Muscle layer of duodenum (tissue), 2 donors: ENCODE data around the gene NPL.
A peak's percentile ranks its signal among the peaks of the same experiment; 100 is the strongest.

Source experiments
- H3K27ac ChIP-seq: one replicate; pipeline ENCODE4 v1.7.0; 2013; ENCODE audit warnings: mild to moderate bottlenecking, low read length
- H3K27me3 ChIP-seq: one replicate; pipeline ENCODE4 v1.7.0; 2013; ENCODE audit warnings: low read depth, mild to moderate bottlenecking, control low read depth, low read length
- H3K36me3 ChIP-seq, 2 donors: one replicate each; pipeline ENCODE4 v1.7.0; 2013; ENCODE audit warnings: low read length in 2 of 2, control low read depth in 1 of 2, mild to moderate bottlenecking in 1 of 2; ENCODE audit not compliant: insufficient read depth in 2 of 2, control insufficient read depth in 1 of 2
- H3K4me1 ChIP-seq, 2 donors: one replicate each; pipeline ENCODE4 v1.7.0; 2013; ENCODE audit warnings: low read length in 2 of 2, mild to moderate bottlenecking in 2 of 2, control low read depth in 1 of 2, moderate library complexity in 1 of 2; ENCODE audit not compliant: insufficient read depth in 2 of 2, control insufficient read depth in 1 of 2
- H3K4me3 ChIP-seq, 2 donors: one replicate each; pipeline ENCODE4 v1.7.0; 2013; ENCODE audit warnings: low read length in 2 of 2, low read depth in 1 of 2, mild to moderate bottlenecking in 1 of 2
- H3K9me3 ChIP-seq, 2 donors: one replicate each; pipeline ENCODE4 v1.7.0; 2013; ENCODE audit warnings: low read length in 2 of 2, control low read depth in 1 of 2, mild to moderate bottlenecking in 1 of 2; ENCODE audit not compliant: control insufficient read depth in 1 of 2
- donor health status: healthy.

The NPL gene

GRCh38 chr1:182829285-182829932 lies 39.8 kb downstream of the NPL start:
- no peak overlapping the region for H3K27ac ChIP-seq
- H3K4me1 ChIP-seq: no peaks in the 10 kb centered on the region
- H3K4me3 ChIP-seq: no peak overlapping the region
- no peaks in the 10 kb centered on the region for H3K27me3 ChIP-seq
- H3K36me3 ChIP-seq: peaks cover 6 to 10% of the 10 kb centered on the region in 2 donors
- H3K9me3 ChIP-seq: no peaks in the 10 kb centered on the region

GRCh38 chr1:182833271-182833670 lies 43.7 kb downstream of the NPL start:
- H3K4me3 ChIP-seq: no peak overlapping the region
- H3K27ac ChIP-seq: no peak overlapping the region
- H3K9me3 ChIP-seq: no peaks in the 10 kb centered on the region
- H3K4me1 ChIP-seq: no peaks in the 10 kb centered on the region
- peaks cover 0 to under 1% of the 10 kb centered on the region in 2 donors for H3K36me3 ChIP-seq
- H3K27me3 ChIP-seq: no peaks in the 10 kb centered on the region

DNA sequence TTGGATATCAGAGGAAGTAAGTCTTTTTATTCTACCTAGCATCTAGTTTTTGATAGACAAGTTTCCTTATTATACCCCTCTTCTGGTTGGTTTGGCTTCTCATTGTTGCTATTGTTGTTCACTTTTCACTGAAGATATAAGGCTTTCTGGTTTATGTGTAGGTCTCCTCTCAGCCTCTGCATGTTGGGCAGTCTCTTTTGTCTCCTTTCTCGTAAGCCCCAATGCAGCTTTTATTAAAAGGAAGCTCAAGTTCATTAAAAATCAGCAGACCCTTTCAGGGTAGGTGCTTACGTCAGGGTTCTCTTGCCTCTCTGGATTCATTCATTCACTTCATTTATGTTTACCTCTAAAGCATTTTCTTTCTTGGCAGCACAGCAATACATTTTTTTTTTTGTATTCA lies 44.8 kb downstream of the NPL start:
- H3K9me3 ChIP-seq: no peaks in the 10 kb centered on the region
- H3K36me3 ChIP-seq: no peaks in the 10 kb centered on the region
- no peak overlapping the region for H3K4me3 ChIP-seq
- H3K27me3 ChIP-seq: no peaks in the 10 kb centered on the region
- no peak overlapping the region for H3K27ac ChIP-seq
- no peaks in the 10 kb centered on the region for H3K4me1 ChIP-seq

GRCh38 chr1:182835806-182836205 lies 46.2 kb downstream of the NPL start:
- Histone ChIP-seq H3K36me3 (no peaks in the 10 kb centered on the region), H3K9me3 (no peaks in the 10 kb centered on the region), H3K4me1 (peaks cover 0 to 6% of the 10 kb centered on the region in 2 donors), H3K27me3 (no peaks in the 10 kb centered on the region), H3K4me3 (no peak overlapping the region), H3K27ac (no peak overlapping the region)

DNA sequence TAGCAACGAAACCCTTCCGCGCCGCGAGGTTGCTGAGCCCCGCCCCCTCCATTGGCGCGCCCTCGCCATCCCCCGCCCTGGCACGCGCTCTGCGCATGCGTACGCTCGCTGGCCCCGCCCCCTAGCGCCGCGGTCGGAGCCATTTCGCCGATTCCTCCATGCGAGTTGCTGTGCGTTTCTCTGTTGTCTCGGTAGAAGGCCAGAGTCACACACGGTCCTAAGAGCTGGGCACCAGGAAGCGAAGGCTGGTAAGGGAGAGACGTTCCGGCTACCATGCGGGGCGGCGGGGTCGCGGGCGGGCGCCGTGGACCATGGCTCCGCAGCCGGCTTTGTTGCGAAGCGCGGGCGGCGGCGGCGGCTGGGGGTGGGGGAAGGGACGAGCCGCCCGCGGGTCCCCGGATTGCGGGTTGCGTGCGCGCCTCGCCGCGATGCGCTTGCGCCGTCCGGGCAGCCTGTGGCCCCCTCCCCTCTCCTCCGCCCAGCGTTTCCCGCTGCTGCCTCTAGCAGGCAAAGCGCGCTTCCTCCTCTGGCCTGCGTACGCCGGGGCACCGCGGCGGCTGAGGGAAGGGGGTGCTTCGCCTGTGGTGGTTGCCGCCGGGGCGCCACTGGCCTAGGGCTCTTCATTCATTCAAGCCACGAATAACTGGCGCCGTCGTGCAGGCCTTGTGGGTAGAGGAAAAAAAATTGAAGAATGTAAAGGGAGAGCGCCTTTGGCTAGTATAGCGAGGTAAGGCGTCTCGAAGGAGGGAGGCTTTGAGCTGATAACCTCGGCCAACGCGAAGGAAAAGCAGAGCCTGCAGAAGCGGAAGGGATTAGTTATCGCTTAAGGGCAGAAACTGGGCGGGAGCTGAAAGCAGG lies 49.9 kb downstream of the NPL start, which contains the start of gene DHX9:
Gene DHX9 (plus strand): TSS at position 139 of the 858 bp plus-strand sequence. CDS start 3,220 bp downstream, outside the sequence.
- no peaks in the 10 kb centered on the region for H3K27me3 ChIP-seq
- H3K9me3 ChIP-seq: no peaks in the 10 kb centered on the region
- peak within 1 kb of the TSS; percentile 86 to 97 for H3K4me3 ChIP-seq
- H3K4me1 ChIP-seq: peaks cover 0 to 32% of the 10 kb centered on the region in 2 donors
- peaks cover 0 to 7% of the 10 kb centered on the region in 2 donors for H3K36me3 ChIP-seq
- H3K27ac ChIP-seq: peak within 1 kb of the TSS; percentile 77

- Histone ChIP-seq H3K4me3 (peak overlapping the region; percentile 44 to 86), H3K27me3 (no peaks in the 10 kb centered on the region), H3K9me3 (no peaks in the 10 kb centered on the region), H3K4me1 (peaks cover 0 to 45% of the 10 kb centered on the region in 2 donors), H3K36me3 (peaks cover 8 to 14% of the 10 kb centered on the region in 2 donors), H3K27ac (peak overlapping the region; percentile 39)
Measured at GRCh38 chr1:182841368-182841988, 51.9 kb downstream of the NPL start.

DNA sequence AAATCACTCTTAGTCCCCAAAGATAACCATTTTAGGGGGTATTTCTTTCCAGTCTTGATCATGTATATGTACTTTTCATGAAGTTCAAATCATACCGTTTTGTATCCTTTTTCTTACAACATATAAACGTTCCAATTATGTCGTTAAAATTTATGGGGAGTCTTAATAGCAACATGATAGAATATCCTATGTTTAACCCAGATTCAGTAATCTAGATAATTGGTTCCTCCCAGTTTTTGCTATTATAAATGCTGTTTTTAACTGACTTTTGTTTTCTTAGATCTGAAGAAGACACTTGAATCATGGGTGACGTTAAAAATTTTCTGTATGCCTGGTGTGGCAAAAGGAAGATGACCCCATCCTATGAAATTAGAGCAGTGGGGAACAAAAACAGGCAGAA lies 52.7 kb downstream of the NPL start:
- no peaks in the 10 kb centered on the region for H3K9me3 ChIP-seq
- no peaks in the 10 kb centered on the region for H3K27me3 ChIP-seq
- no peak overlapping the region for H3K27ac ChIP-seq
- peaks cover 12 to 22% of the 10 kb centered on the region in 2 donors for H3K36me3 ChIP-seq
- peaks cover 0 to 45% of the 10 kb centered on the region in 2 donors for H3K4me1 ChIP-seq
- H3K4me3 ChIP-seq: peak overlapping the region in 1 of 2 donors; percentile 44

GRCh38 chr1:182845379-182845778 lies 55.8 kb downstream of the NPL start:
- Histone ChIP-seq H3K4me3 (no peak overlapping the region), H3K9me3 (no peaks in the 10 kb centered on the region), H3K36me3 (peaks cover 31 to 41% of the 10 kb centered on the region in 2 donors), H3K27ac (no peak overlapping the region), H3K27me3 (no peaks in the 10 kb centered on the region), H3K4me1 (peaks cover 0 to 48% of the 10 kb centered on the region in 2 donors)

GRCh38 chr1:182845894-182846293 lies 56.3 kb downstream of the NPL start:
- no peak overlapping the region for H3K27ac ChIP-seq
- H3K4me3 ChIP-seq: no peak overlapping the region
- H3K36me3 ChIP-seq: peaks cover 31 to 41% of the 10 kb centered on the region in 2 donors
- no peaks in the 10 kb centered on the region for H3K9me3 ChIP-seq
- H3K27me3 ChIP-seq: no peaks in the 10 kb centered on the region
- H3K4me1 ChIP-seq: peaks cover 0 to 43% of the 10 kb centered on the region in 2 donors

DNA sequence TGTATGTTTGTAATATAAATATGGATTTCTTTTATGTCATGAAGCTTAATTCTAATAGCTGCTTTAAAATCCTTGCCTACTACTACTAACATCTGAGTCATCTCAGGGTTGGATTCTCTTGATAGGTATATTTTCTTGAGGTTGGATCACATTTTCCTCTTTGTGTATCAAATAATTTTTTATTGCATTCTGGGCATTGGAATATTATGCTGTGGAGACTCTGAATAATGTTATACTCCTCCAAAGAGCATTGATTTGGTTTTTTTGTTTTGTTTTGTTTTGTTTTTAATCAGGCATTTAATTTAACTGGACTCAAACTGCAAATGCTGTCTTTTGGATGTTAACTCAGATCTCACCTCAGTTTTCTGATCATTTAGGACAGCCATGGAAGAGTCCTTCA lies 57.5 kb downstream of the NPL start:
- H3K4me3 ChIP-seq: no peak overlapping the region
- peaks cover 0 to 36% of the 10 kb centered on the region in 2 donors for H3K4me1 ChIP-seq
- H3K9me3 ChIP-seq: no peaks in the 10 kb centered on the region
- no peaks in the 10 kb centered on the region for H3K27me3 ChIP-seq
- no peak overlapping the region for H3K27ac ChIP-seq
- peaks cover 33 to 45% of the 10 kb centered on the region in 2 donors for H3K36me3 ChIP-seq

- Histone ChIP-seq H3K27me3 (no peaks in the 10 kb centered on the region), H3K27ac (no peak overlapping the region), H3K36me3 (peaks cover 49 to 58% of the 10 kb centered on the region in 2 donors), H3K4me3 (no peak overlapping the region), H3K4me1 (peaks cover 0 to 24% of the 10 kb centered on the region in 2 donors), H3K9me3 (no peaks in the 10 kb centered on the region)
Measured at GRCh38 chr1:182848736-182849135, 59.2 kb downstream of the NPL start.
